Stimulated activated CD8-positive, alpha-beta memory T cell treated with anti-CD3 and anti-CD28 coated beads, Interleukin-7, amount 100 ng/mL, for 4 hours (primary cell): ENCODE measurements around the gene COL5A1.
"Not testable (repeated sequence)": the region's sequence is repeated elsewhere in the genome, so short reads cannot be mapped to it uniquely, and the experiment has no call there.

Experiments used
- DNase-seq, 2 donors: peaks; one replicate each; pipeline ENCODE4 v3.0.0-alpha.2; 2020; ENCODE audit warnings: low read depth in 2 of 2

The COL5A1 gene

DNA sequence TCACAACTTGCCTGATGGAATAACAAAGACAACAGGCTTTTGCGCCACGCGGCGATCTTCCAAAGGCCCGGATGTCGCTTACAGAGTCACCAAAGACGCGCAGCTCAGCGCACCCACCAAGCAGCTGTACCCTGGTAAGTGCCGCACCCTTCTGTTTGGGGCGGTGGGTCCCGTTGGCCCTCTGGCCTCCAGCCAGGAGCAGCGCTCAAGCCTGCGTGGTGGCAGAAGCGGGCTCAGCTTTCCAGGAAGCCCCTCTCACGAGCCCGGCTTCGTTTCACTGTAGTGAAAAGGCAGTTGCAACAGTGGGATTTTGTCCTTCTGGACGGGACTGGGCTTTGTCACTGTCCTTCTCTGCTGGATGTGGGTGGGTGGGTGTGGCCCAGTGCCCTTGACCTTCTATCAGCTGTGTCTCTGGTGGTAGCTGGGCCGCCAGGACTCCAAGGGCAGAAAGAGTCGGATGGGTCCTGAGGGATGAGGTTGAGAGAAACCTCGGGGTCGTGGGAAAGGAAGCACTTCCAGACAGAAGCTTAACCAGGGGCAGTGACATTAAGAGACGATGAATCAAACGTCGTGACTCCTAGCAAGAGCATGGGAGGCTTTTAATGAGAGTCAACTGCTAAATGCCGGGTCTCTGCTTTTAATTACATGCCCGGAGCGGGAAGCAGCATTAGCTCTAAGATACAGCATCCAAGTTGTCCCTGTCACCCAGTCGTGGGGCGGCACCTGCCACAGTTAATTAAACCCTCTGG, 49.5 kb downstream of the COL5A1 start:
- DNase-seq, result no peak

DNA sequence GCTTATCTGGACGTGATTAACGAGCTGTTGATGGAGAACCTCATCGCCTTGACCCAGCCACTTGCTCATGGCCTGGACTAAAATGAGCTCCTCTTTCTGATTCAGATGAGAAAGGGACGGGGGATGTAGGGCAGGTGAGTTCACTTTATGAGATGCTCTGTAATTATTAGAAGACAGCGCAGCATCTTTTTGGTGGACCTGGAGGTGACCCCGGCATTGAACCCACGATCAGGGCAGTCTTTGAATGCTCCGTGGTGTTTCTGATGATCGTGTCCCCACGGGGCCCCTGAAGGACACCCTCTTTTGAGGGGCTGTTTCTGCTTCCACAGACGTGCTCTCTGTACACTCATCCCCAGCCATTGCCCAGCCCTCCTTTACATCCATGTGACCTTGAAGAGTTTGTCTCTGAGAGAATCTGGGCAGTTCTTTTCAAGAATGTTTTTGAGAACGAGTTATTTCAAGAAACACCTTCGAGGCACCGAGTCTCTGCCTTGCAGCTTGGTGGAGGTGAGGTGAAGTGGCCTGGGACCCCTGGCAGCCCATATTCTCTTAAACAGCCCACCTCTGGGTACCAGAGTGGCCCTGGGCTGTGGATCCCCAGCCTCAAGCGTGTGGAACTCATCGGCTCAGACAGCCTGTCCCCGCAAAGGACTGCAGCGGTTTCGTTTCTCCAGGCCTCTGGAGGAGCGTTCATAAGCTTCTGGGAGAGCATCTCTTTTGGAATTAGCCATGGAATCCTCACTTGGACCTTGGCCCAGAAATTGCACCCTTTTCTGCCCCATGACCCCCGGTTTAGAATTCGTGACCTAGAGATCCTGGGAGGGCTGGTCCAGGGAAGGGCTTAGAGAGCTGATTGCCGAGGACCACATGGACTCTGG, 50.3 kb downstream of the COL5A1 start:
- no peak for DNase-seq

- DNase-seq, result no peak
Observed at GRCh38 chr9:134692573-134692860, 50.9 kb downstream of the COL5A1 start.

DNA sequence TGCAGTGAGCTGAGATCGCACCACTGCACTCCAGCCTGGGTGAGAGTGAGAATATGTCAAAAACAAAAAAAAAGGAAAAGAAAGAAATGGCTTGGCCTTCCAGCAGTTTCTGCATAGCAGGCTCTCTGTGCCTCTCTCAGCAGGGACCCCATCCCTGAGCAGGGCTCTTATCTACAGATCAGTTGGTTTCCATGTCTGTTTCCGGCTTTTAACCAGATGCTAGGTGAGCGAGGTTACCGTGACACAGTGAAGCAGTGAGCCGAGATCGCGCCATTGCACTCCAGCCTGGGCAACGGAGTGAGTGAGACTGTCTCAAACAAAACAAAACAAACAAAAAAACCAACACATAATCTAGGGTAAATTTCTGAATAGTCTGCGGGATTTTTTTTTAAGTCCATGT, 51.4 kb downstream of the COL5A1 start:
- no peak for DNase-seq

DNA sequence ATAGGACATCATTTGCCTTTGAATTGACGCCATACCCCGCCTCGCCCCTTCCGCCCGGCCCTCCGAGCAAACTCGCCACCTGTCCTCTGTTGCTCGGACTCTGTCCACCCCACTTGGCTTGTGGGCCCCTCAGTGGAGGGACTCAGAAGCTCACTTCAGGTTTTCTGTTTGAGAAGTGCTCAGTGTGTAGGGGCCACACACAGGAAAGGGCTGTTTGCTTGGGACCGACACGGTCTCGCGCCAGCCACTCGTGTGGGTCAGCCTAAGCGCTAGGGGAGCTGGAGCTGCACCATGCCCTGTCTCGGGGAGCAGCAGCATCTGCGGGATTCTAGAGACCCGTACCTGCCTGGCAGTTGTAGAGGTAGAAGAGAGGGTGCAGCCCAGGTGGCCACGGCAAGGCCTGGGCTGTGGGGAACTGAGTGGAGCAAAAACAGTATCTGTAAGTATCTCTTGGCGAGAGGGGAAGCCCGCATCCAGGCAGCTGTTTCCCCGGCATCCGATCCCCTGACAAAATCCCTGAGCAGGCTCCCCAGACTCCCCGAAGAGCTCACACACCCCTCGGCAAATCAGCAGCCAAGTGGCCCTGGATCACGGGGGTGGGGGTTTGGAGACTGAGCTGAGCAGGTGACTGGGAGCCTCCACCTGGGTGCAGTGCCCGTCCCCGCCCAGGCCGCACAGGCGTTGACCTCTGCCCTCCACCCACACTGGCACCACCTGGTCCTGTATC, 52.2 kb downstream of the COL5A1 start:
- no peak for DNase-seq

DNA sequence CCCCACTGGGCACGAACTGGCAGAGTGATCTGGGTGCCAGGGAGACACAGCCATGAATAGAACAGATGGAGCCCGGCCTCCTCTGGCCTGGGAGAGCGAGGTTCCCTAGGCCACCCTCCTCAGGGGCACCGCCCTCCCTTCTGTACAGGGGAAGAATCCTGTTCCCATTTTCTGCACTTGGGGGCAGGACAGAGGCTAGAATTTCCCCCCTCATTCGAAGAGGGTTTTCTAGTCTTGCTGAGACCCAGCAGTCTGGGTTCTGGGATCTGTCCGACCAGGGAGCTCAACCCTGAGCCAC, 52.7 kb downstream of the COL5A1 start:
- no peak for DNase-seq

GRCh38 chr9:134694714-134695113, 53.1 kb downstream of the COL5A1 start:
- no peak for DNase-seq

DNA sequence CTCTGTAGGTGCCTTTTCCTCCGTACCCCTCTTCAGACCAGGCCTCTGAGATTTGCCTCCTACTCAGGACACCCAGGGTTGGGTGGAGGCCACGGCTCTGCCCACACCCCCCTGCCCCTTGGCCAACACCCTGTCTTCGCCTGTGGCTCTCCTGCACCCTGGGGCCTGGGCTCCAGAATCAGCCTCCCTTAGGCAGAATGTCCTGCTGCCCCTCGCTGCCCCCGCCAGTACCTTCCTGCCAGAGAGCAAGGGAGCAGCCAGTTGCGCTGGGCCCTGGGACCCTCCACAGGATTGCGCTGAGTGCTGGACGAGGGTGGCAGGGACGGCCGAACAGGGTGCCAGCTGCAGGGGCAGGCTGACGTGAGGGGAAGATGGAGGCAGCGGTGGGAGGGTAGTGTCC, 53.5 kb downstream of the COL5A1 start:
- no peak for DNase-seq

DNA sequence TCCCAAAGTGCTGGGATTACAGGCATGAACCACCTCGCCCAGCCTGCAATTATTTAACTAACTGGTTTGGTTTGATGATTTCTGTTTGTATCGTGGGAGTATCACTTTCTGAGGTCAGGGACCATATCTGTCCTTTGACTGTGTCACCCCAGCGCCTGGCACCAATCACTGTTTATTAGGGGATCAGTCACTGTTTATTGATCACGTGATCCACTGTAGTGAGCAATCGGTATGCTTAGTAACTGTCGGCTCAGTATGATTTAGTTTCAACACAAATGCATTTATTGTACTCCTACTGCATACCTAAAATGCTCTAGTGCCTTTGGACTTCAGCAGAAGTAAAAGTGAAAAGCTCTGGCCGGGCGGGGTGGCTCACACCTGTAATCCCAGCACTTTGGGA, 54.8 kb downstream of the COL5A1 start:
- no peak for DNase-seq

DNA sequence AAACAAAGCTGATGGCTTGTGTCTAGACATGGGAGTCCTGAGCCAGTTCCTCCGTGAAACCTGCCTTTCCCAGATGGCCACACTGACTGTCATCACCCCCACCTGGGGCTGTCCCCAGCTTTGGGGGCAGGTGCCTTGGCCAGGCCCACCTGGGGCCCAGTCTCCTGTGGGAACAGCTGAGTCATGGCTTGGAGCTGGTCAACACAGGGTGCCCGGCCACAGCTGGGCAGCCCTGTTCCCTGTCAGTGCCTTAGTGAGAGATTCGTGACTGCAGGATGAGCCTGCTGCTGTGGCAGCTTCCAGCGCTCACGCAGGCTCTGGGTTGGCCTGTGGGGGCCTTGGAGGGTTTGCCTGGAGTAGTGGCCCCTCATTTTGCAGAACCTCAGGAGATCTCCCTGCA, 56.5 kb downstream of the COL5A1 start:
- no peak for DNase-seq

DNA sequence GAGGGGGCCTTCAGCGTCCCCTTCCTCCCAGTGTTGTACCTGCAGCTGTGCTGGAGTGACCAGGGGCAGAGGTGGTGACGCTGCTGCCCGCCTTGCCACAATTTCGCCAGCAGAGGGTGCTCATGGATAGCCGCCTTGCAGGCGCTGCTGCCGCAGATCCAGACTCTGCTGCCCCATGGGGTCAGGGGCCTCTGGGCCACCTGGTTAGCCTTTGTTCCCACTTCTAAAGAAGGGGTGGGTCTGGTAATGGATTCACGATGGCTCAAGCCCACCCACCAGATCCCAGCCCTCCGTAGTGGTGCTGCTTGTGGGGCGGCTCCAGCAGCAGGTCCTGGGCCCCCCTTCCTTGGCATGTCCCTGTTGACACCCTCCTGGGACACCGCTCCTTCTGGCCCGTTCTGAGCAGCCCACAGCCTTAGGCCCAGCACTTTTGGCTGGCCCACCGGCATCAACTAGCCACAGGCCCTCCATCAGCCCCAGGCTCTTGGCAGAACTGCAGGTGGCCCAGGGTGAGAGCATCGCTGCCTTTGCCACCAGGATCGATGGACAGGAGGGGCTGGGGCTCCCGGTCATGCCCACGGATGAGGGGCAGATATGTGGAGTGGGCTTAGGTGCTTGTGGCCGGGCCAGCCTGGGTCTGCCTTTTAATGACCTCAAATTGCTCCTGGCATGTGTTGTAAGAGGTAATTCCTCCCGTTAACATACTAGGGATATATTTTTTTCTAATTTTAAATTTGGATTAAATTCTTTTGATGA, 57.2 kb downstream of the COL5A1 start:
- no peak for DNase-seq

DNA sequence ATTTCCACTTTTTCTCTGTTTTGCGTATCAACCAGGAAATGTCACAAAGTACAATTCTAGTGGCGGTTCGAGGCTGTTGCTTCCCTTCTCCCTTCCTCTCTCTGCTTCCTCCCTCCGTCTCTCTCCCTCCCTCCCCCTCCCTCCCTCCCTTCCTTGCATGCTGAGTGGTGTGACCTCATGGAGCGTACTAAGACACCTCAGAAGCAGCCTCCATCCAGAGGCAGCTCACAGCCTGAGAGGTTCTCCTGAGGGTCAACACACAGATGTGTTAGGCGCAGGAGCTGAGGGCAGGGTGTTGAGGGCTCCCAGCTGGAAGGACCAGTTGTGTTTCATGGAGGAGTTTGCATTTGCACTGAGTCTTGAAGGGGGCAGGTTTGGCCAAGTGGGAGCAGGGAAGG, 57.7 kb downstream of the COL5A1 start:
- no peak for DNase-seq

- no peak for DNase-seq
Observed at GRCh38 chr9:134700636-134701350, 59.2 kb downstream of the COL5A1 start.

DNA sequence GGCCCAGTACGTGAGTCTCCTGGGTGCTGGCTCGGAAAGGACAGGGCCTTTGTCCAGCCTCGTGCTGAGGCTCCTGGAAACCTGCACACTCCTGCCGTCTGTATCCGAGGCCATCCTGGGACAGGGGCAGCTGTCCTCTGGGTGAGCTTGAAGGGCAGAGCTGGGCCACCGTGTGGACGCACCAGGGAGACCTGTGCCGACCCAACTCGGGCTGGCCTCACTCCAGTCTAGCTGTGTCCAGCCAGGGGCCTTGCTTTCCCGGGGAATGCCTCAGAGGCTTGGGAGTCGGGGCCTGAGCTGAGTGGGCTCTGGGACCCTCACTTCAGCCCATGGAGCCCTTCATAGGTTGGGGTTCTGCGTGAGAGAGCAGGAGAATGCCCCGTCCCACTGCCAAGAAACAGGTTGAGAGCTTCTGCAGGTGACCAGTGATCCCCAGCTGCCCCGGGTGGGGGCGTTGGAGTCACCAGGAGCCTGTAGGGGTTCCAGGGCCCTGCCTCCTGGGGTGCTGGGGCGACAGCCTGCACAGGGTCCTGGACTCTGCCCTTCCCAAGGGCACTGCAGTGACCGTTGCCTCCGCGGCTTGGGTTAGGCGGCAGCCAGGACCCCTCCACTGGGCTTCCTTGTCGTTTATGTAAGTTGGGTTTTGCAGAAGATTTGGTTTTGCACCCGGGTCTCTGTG, 60.1 kb downstream of the COL5A1 start:
- no peak for DNase-seq

- no peak for DNase-seq
Observed at GRCh38 chr9:134702291-134702690, 60.7 kb downstream of the COL5A1 start.

DNA sequence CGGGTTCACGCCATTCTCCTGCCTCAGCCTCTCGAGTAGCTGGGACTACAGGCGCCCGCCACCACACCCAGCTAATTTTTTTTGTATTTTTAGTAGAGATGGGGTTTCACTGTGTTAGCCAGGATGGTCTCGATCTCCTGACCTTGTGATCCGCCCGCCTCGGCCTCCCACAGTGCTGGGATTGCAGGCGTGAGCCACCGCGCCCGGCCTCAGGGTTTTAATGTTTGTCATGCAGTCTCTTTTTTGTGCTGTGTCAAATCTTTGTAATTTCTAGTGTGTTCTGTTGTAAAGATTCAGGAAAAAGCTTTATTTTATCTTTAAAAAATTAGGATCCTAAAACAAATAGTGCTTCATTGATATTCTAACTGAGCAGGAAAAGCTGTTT, 62.1 kb downstream of the COL5A1 start:
- DNase-seq, result not testable (repeated sequence)

- no peak for DNase-seq
Observed at GRCh38 chr9:134704498-134704897, 62.9 kb downstream of the COL5A1 start.

DNA sequence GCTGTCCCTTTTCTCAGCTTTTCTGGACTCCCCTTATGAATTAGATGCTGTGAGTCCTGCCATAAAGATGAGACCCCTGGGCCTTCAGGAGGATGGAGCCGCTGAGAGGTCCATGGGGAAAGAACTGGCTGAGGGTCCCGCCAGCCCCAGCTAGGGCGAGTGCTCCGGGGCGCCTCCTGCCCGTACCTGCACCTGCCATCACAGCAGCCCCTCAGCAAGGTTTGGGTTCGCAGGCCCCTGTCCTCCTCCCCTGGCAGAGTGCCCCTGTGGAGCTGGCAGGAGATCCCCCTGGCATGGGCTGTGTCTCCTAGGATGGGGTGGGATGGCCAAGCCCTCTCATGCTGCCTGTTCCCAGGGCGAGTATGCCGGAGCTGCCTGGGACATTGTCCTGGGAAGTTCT, 64.2 kb downstream of the COL5A1 start:
- DNase-seq, result no peak

DNA sequence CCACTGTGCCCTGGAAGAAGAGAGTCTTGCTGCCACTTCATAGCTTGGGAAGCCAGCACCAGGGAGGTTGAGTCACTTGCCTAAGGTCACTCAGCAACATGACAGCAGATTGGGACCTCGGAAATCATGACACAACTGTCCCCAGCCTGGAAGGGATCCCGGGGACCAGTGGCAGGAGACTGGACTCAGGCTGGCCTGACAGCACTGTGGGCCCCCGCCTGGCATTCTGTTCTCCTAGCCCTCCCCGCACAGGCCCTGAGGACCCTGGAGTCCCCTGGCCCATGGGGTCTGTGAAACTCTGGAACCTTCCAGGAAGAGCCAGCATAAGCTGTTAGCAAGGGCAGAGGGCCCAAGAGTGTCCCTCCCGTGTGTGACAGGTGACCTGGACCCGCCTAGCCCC, 64.9 kb downstream of the COL5A1 start:
- DNase-seq, result no peak

DNA sequence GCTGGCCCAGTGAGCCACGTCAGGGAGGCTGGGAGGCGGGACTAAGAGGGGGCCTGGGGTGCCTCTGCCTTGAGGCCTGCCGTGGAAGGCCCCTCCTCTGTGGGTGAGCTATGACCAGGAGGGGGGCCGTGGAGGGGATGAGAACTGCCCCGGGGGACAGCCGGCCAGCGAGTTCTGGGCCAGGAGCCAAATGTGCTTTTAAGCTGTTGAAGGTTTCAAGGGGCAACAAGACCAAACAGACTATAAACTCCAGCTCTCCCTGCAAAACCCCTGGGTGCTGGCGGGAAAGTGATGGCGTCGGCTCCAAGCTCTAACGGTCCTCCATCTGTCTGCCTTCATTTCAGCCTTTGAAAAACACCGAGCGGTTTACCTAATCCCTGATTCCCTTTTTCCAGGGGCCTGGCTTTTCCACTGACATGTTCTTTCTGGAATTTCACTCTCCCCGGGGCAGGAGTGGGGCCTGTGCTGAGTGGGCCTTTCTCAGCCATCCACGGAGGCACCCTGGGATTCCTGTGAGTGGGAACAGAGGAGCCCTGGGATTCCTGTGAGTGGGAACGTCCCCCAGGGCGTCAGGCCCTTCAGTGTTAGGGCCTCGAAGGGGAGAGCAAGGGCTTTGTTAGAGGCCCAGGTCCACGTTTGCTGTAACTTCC, 65.6 kb downstream of the COL5A1 start:
- no peak for DNase-seq
